GM11168 (cell line): ENCODE data around the gene RAPGEFL1.
"Not testable (repeated sequence)": the region's sequence is repeated elsewhere in the genome, so short reads cannot be mapped to it uniquely, and the experiment has no call there.

Source experiments
- in situ Hi-C: fragments of 300-500 bp; cut with MboI; formaldehyde crosslinking; loops from one replicate; pipeline ENCODE4 v1.12.0; 2022; ENCODE audit warnings: low sequenced_read_pairs; ENCODE audit not compliant: unreplicated experiment

RAPGEFL1 gene, protein sequence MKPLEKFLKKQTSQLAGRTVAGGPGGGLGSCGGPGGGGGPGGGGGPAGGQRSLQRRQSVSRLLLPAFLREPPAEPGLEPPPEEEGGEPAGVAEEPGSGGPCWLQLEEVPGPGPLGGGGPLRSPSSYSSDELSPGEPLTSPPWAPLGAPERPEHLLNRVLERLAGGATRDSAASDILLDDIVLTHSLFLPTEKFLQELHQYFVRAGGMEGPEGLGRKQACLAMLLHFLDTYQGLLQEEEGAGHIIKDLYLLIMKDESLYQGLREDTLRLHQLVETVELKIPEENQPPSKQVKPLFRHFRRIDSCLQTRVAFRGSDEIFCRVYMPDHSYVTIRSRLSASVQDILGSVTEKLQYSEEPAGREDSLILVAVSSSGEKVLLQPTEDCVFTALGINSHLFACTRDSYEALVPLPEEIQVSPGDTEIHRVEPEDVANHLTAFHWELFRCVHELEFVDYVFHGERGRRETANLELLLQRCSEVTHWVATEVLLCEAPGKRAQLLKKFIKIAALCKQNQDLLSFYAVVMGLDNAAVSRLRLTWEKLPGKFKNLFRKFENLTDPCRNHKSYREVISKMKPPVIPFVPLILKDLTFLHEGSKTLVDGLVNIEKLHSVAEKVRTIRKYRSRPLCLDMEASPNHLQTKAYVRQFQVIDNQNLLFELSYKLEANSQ

DNA sequence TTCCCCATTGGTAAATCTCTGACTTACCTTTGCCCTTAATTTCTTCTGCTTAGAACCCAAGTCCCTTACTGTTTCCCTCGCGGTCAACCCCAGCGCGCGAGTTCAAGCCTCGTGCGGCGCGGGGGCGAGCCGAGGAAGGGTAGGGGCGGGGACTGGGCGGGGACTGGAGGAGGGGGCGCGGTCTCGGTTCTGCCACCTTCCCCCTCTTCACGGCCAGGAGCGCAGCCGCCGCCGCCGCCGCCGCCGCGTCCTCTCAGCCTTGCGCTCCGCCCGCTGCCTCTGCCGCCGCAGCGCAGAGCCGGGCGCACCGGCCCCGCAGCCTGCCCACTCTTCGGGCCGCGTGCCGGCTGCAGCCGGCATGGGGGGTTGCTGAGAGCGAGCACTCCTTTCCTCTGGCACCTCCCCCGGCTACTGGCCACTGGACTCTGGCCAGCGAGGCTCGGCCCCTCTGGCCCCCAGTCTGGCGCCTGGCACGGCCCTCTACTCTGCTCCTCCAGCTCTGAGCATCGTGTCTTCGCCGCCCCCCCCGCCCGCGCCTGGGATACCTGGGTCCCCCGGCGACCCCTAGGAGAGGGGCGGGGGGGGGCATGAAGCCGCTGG, at the start of gene RAPGEFL1:
RAPGEFL1 (plus strand) TSS at position 196 of the 600 bp plus-strand sequence; CDS start at position 588, 392 bp downstream.
- in situ Hi-C loops = no loop called here

DNA sequence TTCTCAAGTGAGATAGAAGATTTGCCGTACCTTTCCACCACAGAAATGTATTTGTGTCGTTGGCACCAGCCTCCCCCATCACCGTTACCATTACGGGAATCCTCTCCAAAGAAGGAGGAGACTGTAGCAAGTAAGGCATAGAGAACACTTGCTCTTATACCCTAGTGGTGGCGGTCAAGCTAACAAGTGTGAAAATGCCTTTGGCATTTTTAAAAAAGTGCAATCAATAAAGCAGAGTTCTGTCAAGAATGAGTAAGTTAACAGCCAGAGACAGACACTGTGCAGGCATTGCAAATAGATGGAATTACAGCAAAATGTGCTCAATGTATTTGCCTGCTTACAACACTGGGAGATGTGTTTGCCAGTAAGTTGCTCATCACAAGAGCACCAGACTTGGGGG, 47.8 kb upstream of the RAPGEFL1 start:
- in situ Hi-C loops = no loop called here

DNA sequence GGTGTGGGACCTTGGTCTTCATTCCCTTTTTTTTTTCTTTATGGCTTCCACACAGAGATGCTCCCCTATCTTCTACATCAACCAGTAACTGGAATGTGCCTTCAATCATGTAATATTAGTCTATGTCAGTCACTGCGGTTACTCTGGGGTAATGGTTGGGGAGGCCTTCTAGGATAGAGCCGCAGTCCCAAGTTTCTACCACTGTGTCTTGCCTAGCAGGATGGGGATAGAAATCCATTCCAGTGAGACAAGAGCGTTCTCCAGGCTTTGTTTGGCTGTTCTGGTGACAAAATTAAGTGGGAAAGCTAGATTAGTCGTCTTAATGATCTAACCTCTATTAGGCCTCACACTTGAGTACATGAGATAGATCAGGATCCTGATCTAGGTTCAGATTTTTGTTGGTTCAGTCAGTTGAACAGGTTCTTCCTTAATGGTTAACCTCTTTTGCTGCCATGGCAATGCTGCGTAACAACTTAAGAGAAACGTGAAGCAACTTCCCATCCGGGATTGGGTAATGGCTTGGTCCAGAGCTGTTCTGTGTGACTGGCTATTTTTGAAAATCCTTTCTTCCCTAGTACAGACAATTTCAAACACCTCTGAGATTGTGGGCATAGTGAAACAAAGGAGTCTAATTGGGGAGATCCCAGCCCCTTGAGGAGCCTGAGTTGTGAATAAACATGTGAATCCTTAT, 46.8 kb upstream of the RAPGEFL1 start:
- in situ Hi-C loops = no loop called here

DNA sequence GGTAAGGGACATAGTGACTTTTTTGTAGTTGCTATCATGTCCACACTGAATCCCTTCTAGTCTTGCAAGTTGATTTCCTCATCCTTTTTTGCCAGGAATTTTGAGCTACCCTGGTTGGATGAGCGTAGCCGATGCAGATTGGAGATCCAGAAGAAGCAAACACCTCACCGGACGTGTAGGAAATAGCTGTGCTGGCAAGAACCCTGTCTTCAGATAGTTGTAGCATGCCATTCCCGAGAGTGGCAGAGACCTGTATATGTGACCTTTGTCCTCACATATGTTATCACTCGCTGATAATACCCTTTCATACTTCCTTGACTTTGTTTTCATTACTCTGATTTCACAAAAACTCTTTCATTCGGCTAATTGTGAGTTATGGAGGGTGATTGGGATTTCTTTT, 43.1 kb upstream of the RAPGEFL1 start:
- in situ Hi-C loops = no loop called here

DNA sequence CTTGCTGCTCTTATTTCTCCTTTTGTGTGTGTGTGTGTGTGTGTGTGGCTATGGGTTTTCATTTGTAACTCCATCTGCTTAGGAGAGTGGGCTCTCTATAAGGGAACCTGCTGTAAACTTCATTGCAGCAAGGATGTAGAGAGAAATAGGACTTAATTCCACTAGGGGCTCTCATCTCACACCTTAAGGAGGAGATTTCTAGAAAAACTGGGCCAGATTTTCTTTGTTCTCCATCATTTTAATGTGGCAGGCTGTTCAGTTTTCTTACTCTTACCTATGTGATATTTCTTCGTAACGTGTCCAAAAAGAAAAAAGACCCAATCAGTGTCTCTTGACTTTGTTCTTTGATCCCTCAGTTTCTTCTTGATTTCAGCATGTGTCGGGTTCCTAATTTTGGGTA, 41.5 kb upstream of the RAPGEFL1 start:
- in situ Hi-C loops = no loop called here

DNA sequence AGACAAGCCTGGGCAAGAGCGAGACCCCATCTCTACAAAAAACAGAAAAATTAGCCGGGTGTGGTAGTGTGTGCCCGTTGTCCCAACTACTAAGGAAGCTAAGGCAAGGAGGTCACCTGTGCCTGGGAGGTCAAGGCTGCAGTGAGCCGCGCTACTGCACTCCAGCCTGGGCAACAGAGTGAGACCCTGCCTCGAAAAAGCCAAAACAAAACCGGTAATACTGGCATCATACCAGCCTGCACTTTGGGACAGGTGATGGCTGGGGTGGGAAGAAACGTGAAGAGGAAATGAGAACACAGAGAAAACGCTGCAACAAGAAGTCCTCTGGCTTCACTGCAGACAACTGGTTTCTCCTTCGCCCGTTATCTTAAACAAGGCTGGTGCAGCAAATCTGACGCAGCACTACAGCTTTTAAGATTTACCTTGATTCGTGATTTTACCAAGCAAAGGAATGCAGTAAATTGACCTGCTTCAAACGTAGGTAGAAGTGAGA, 37.7 kb upstream of the RAPGEFL1 start:
- in situ Hi-C loops = no loop called here

DNA sequence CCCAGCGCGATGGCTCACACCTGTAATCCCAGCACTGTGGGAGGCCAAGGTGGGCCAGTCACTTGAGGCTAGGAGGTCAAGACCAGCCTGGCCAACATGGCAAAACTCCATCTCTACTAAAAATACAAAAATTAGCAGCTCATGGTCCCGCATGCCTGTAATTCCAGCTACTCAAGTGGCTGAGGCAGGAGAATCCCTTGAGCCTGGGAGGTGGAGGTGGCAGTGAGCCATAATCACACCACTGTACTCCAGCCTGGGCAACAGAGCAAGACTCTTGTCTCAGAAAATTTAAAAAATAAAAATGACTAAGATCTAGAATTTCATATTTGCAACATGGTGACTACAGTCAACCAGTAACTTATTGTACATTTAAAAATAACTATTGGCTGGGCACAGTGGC, 34.1 kb upstream of the RAPGEFL1 start:
- in situ Hi-C loops = not testable (repeated sequence)

DNA sequence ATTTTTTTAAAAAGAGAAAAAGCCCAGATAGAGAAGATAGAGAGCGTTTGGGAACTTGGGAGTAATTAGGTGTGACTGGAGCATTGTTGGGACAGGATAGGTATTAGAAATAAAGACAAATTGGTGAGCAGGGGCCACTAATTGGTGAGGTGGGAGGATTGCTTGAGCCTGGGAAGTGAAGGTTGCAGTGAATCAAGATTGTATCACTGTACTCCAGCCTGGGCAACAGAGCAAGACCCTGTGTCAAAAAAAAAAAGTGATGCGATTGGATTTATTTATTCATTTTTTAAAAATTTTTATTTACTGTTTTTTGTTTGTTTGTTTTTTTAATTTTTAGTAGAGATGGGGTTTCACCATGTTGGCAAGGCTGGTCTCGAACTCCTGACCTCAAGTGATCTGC, 31.8 kb upstream of the RAPGEFL1 start:
- in situ Hi-C loops = no loop called here

DNA sequence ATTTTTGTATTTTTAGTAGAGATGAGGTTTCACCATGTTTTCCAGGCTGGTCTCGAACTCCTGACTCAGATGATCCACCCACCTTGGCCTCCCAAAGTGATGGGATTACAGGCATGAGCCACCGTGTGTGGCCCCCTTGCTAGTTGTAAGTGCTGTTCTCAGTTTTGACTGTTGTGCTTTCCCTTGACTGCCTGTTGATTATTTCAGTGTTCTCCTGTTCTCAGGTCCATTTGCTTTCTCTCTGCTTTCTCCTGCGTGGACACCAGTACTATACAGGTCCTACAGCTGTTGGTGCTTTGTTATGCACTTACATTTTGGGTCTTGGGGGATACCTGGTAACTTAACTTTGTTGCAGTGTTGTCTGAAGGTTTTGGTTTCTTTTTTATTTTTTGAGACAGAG, 28.7 kb upstream of the RAPGEFL1 start:
- in situ Hi-C loops = no loop called here

DNA sequence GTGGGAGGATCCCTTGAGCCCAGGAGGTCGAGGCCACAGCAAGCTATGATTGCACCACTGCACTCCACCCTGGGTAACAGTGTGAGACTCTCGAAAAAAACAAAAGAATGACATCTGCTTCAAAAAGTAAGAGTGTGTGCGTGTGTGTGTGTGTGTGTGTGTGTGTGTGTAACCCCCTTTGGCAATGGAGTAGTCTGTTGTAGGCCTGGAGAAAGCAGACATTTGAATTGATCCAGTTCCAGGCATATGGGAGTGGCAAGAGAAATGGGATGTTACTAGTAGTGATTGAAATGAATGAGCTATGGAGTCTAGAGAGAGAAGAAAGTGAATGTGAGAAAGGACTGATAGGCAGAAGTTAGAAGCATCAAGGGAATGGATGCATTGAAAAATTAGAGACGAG, 27.0 kb upstream of the RAPGEFL1 start:
- in situ Hi-C loops = no loop called here

DNA sequence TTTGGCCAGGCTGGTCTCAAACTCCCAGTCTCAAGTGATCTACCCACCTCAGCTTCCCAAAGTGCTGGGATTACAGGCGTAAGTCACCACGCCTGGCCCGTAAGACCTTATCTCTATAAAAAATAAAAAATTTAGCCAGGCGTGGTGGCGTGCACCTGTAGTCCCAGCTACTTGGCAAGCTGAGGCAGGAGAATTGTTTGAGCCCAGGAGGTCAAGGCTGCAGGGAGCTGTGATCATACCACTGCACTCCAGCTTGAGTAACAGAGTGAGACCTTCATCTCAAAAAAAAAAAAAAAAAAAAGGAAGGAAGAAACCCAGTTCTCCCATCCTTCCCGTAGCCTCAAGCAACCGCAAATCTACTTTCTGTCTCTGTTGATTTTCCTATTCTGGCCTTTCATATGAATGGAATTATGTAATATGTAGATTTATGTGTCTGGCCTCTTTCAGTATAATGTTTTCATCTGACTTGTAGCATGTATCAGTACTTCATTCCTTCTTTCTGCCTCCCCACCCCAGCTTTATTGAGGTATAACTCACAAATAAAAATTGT, 25.8 kb upstream of the RAPGEFL1 start:
- in situ Hi-C loops = no loop called here

DNA sequence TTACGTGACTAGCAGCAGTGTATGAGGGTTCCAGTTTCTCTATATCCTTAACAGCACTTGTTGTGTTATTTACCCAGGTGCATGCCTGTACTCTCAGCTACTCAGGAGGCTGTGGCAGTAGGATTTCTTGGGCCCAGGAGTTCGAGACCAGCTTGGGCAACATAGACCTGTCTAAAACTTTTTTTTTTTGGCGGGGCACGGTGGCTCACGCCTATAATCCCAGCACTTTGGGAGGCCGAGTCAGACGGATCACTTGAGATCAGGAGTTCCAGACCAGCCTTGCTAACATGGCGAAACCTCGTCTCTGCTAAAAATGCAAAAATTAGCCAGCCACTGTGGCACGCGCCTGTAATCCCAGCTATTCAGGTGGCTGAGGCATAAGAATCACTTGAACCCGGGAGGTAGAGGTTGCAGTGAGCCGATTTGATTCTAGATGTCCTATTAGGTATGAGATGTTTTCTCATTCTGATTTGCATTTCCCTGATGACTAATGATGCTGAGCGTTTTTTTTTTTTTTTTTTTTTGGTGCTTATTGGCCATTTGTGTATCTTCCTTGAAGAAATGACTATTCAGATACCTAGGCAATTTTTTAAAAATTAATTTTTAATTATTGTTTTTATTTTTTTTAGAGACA, 23.6 kb upstream of the RAPGEFL1 start:
- in situ Hi-C loops = no loop called here

DNA sequence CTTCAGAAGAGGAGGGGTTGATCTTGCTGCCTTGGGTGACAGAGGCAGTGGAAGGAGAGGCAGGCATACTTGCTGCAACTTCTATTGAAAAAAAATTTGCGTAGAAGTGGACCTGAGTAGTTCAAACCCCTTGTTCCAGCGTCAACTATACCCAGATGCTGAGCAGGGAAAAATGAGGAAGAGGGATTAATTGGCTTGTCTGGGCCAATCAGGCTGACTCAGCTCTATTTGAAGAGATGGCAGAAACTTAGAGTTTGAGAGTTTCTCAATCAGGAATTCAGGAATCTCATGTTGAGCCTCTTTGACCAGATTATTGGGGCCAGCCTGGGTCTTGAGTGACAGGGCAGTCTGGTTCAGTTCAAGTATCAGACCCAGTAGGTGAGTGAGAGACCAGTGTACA, 19.3 kb upstream of the RAPGEFL1 start:
- in situ Hi-C loops = no loop called here

DNA sequence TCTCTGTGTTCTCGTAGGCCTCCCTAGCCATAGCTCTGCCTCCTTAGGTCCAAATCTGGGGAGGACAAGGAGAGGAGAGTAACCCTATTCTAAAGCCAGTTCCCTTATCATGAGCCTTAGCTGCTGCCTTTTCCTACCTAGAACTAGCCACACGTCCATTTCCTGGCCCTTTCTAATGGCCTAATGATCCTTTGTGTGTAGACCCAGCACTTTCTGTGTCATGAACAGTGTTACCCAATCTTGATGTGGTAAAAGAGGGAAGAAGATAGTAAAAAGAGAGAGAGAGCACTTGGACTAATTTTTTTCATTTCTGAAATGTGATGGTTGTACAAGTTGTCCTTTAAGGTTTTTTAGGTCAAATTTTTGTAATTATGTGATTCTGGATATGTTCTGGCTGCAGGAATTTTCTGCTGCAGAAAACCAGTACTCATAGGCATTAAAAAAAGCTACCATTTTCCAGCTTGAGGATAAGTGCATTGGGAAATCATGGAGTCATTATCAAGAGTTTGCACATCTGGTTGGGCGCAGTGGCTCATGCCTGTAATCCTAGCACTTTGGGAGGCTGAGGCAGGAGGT, 18.7 kb upstream of the RAPGEFL1 start:
- in situ Hi-C loops = no loop called here

DNA sequence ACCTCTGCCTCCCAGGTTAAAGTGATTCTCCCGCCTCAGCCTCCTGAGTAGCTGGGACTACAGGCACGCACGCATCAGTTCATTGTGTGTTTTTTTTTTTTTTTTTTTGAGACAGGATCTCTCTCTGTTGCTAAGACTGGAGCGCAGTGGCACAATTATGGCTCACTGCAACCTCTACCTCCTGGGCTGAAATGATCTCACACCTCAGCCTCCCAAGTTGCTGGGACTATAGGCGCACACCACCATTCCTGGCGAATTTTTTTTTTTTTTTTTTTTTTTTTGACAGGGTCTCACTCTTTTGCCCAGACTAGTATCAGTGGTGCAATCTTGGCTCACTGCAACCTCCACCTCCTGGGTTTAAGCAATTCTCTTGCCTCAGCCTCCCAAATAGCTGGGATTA, 17.8 kb upstream of the RAPGEFL1 start:
- in situ Hi-C loops = no loop called here

DNA sequence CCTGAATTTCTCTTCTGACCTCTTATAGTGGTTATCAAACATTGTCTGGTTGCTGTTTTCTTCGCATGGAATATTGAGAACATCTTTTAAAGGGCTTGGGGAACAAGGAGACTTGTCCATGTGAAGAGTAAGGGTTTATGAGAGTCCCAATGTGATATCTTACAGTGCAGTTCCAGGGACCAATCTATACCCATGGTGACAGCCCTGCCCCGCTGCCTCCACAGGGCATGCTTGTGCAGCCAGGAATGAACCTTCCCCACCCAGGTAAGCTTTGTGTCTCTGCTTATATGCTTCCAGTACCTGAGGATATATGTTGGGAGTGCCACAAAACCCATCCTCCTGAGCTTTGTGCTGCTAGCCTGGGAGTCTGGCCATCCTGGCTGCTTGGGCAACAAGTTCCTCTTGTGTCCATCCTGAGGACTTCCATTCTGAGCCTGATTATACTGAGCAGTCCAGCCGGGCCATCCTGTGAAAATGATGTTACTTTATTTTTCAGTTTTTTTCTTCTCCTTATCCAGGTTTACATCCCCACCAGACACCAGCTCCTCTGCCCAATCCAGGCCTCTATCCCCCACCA, 9.5 kb upstream of the RAPGEFL1 start:
- in situ Hi-C loops = no loop called here

DNA sequence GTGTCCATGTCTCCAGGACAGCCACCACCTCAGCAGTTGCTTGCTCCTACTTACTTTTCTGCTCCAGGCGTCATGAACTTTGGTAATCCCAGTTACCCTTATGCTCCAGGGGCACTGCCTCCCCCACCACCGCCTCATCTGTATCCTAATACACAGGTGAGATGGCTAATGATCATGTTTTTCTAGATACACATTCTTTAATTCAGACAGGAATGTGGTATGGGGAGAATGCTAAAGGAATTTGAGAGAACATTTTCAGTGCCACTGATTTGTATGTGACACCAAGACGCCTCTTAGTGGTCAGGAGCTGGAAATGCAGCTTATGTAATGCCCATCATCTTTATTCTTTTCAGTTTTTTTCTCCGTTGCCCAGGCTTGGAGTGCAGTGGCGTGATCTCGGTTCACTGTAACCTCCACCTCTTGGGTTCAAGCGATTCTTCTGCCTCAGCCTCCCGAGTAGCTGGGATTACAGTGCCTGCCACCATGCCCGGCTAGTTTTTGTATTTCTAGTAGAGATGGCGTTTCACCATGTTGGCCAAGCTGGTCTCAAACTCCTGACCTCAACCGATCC, 8.9 kb upstream of the RAPGEFL1 start:
- in situ Hi-C loops = no loop called here

DNA sequence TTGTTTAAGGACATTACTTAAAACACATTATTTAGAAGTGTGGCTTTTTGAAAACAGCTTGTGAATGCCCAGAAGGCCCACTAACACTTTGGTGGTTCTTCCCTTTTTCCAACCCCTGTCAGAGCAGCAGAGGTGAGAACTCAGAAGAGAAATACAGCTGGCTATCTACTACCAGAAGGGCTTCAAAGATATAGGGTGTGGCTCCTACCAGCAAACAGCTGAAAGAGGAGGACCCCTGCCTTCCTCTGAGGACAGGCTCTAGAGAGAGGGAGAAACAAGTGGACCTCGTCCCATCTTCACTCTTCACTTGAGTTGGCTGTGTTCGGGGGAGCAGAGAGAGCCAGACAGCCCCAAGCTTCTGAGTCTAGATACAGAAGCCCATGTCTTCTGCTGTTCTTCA, 6.9 kb upstream of the RAPGEFL1 start:
- in situ Hi-C loops = no loop called here

DNA sequence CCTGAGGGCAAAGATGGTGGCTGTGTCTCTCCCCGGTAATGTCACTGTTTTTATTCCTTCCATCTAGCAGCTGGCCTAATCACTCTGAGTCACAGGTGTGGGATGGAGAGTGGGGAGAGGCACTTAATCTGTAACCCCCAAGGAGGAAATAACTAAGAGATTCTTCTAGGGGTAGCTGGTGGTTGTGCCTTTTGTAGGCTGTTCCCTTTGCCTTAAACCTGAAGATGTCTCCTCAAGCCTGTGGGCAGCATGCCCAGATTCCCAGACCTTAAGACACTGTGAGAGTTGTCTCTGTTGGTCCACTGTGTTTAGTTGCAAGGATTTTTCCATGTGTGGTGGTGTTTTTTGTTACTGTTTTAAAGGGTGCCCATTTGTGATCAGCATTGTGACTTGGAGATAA, 5.5 kb upstream of the RAPGEFL1 start:
- in situ Hi-C loops = no loop called here
